Bone marrow (tissue), 2 donors: ENCODE results near the gene NAA80.
A peak's percentile ranks its signal among the peaks of the same experiment; 100 is the strongest.

Experiments
- DNase-seq, 2 donors: peaks; one replicate each; lab custom pipeline; 2025; lab: John Stamatoyannopoulos, UW

Gene NAA80

DNA sequence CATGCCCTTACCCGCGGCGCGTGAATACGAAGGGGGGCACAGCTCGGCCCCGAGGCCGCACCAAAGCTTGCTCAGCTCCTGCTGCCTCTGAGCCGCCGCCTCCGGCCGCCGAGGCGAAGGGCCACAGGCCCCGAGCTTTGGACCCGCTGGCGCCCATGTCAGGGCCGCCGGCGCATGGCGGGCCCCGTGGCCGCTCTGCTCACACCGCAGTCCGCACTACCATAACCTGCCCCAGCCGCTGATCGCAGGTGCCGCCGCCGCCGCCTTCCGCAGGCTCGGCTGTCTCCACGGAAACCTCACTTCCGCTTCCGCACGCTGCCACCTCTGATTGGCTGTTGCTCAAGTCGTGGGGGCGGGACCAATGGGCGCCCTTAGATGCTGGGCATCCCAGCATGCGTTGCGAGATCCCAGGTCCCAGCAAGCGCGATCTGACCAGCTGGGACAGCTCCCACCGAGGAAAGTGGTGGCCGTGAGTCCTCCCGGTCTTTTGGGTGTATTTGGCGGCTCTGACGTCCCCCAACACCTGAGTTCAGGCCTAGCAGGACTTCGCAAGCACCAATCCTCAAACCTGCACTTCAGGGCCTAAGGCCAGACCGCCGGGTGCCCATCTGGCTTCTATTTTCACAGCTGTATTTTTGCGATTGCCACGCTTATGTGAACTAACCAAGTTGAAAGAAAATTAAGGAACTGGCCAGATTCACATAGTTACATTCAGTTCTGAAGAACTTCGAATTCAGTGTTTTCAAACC lies 28.9 kb upstream of the NAA80 start, which contains the start of gene TUSC2:
TUSC2 (minus strand) TSS at position 281 of the 749 bp plus-strand sequence; CDS start at position 157, 124 bp downstream.
- DNase-seq: peak; percentile 79 to 92

DNA sequence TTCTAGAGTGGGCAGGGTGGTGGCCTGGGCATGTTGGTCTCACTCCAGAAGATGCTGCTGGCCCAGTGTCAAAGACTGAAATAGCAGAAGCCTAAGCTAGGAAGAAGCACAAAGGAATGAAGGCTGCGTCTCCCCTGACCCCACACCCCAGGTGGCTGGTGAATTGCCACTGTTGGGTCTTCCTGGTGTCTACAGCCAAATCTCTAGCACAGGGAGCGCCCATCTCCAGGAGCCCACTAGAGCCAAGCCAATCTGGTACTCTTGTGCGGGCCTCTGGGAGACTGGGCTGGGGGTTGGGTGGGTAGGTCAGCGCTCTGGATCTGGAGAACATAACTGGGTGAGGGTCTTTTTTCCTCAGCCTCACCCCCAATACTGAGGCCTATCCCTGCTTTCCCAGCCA lies 27.9 kb upstream of the NAA80 start:
- no peak for DNase-seq

- DNase-seq: no peak
Observed at GRCh38 chr3:50326182-50326541, 27.0 kb upstream of the NAA80 start.

GRCh38 chr3:50325497-50326181 lies 26.4 kb upstream of the NAA80 start:
- DNase-seq: no peak

DNA sequence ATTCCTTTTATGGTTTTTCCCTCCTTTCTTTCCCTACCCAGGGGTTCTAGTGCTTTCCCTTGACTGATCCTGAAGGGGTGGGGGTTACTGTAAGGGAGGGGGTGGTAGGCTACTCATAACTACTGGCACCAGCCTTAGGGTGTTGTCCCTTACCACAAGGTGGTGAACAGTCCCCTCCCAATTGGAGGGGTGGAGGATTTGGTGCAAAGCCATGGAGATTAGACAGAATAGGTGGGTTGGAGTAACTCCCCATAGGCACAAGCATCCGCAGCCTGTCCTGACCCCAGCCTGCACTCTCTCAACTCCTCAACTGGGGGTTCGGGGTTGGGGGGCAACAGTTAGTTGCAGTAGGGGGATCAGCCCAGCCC lies 25.9 kb upstream of the NAA80 start:
- DNase-seq: no peak

DNA sequence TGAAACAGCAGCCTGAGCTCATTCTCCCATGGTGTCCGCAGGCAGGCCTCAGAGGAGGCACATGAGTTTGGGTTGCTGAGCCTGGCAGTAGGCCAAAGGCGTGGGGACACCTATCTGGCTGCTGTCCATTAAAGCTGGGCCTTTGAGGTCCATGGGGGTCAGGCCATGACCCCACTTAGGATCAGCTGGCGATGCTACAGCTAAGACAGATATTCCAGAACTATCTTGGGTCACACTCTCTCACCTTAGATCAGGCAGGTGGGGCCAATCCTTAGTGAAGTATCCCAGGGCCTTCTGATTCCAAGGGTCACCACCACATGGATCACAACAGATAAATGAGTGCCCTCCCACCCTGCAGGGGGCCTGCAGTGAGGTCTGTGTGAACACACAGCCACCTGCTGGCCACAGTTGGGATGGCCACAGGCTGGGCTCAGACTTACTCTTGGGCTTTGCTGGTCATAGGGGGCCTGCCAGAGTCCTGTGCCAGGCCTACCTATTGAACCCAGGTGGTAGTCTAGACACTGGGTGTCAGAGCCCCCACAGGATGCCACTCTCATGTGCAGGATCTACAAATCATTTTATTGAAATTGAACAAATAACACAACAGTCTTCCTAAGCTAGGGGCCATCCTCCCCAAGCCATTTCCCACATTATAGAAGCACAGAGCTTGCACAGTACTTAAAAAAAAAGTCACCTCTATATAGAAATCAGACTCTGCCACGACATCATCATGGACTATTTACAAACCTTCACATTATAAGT lies 25.3 kb upstream of the NAA80 start:
- peak; percentile 9 to 22 for DNase-seq

DNA sequence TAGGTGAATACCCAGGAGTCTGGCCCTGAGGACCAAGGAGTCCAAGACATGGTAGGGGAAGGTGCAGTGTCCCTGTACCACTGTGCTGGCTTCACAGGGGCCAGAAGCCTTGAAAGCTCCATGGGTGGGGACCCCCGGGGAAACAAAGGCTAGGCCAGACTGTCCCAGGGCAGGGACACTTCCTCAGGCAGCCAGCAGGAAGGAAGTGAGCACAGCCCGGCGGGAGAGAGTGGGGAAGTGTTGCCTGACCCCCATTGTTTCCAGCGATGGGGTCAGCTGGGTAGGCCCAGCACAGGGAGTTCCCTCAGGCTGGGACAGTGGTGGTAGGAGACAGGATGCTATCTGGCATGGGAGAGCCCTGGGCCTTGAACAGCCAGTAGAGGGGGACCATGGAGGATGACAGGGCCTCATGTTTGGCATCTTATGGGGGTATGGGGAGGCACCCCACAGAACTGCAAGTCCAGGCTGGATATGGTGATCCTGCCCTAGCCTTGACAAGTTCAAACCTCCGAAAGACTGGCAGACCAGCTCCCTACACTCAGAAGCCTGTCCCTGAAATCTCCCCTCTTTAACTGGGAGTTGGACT lies 24.5 kb upstream of the NAA80 start:
- DNase-seq: no peak

GRCh38 chr3:50323092-50323600 lies 23.9 kb upstream of the NAA80 start:
- no peak for DNase-seq

GRCh38 chr3:50322386-50323091 lies 23.3 kb upstream of the NAA80 start, which contains the start of gene HYAL2:
Gene HYAL2, minus strand, starts transcription at chr3:50322745. Its CDS starts 2,256 bp downstream, at chr3:50320489.
- DNase-seq: no peak

GRCh38 chr3:50322115-50322385 lies 22.8 kb upstream of the NAA80 start:
- no peak for DNase-seq

- DNase-seq: peak; percentile 75 to 83
Observed at GRCh38 chr3:50321336-50322114, 22.3 kb upstream of the NAA80 start.

DNA sequence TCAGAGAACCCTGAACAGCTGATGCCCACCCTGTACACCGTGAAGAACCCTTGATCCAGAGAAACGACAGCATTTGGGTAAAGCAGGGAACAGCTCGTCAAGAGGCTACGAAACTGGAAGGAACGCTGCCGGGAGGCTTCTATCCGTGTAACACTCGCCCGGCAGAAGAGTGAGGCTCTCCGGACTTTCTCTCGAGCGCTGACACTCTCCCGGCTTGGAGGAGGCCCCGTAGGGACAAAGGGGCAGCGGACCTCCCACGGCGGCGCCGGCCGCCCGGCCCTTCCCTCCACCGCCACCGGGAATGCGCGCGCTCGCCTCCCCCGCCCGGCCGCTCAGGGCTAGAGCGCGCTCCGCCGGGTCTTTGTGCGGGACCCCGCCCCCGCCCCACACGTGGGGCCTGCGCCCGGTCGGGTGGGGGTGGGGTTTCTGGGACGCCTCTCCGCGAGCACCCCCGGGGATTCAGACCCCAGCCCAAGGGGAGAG lies 21.7 kb upstream of the NAA80 start:
- DNase-seq: peak; percentile 23 to 75

- DNase-seq: no peak
Observed at GRCh38 chr3:50319894-50320625, 20.9 kb upstream of the NAA80 start.

DNA sequence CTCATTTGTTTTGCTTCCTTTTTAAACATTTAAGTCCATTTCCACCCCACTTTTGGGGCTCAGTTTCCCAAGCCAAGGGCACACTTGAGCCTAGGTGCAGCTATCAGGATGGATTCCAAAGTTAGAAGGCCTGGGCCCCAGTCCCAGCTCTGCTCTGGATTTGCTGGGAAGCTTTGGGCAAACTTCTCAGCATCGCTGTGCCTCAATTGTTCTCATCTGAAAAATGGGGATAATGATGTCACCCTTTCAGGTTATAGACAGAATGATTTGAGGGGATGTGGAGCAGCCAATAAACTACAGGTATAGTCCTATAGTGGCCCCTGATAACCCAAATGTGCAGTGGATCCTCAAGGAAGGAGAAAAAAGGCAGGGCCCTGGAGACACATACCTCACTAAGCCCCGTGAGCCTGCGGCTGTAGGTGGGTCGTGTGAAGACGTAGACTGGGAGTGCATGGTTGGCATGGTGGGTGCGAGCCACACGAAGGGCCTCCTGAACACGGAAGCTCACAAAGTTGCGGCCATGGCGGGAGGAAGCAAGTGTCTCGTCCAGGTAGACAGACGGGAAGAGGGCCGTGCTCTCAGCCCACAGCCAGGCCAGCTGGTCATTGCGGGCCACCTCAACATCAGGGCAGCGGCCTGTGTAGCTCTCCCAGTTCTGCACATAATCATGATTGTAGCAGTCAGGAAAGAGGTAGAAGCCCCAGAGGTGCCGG lies 20.1 kb upstream of the NAA80 start:
- DNase-seq: no peak

- no peak for DNase-seq
Observed at GRCh38 chr3:50318615-50319014, 19.4 kb upstream of the NAA80 start.

DNA sequence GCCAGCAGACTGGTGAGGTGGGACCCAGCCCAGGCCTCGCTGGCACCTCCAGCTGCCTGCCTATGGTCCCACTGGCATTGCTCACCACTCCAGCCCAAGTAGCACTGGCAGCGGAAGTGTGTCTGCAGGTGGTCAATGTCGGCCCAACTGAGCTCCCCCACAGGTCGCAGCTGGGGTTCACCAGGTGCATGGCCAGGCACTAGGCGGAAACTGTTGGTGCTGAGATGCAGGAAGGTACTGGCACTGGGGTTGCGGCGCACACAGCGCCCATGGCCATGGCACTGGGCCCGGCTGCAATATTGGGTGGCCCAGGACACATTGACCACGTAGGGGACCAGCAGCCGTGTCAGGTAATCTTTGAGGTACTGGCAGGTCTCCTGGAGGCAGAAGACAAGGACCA lies 19.0 kb upstream of the NAA80 start:
- no peak for DNase-seq

DNA sequence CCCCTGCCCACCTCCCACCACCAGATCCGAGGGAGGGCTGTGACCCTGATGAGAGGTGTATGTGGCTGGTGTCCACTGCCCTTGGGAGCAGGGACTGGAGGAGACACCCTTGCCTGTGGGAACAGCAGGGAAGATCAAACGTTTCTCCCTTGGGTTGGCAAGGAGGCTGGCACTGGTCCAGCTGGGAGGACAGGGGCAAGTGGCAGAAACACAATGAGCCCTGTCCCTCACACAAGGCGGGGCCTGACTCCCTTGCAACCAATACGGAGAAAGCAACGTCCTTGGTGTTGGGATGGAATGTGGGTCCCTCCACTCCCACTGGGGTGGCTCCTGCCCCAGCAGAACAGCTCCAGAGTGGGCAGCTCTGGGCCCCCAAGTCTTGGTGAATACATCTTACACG lies 18.1 kb upstream of the NAA80 start:
- DNase-seq: no peak

GRCh38 chr3:50316657-50317242 lies 17.5 kb upstream of the NAA80 start:
- no peak for DNase-seq

DNA sequence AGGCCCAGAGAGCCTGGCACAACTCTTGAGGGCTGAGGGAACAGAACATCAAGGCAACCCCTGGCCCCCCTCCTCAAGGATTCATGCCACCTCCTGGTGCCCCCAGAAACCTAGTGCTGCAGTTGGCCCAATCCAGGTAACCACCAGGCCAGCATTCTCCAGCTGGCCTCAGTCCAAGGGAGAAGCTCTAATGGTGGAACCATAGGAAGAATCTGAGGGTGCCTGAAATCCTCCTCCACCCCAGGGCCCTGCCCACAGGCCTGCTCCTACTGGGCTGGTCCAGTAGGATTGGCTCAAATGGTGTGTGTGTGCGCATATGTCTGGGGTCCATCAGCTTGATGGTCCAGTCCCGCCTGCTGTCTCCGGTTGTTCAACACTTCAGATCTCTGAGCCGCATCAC lies 15.6 kb upstream of the NAA80 start:
- no peak for DNase-seq
